Vagina (tissue), 2 donors: ENCODE measurements around the gene HES4.

ENCODE experiments used
- CTCF ChIP-seq, 3 experiments: fragments of 450-650 bp in 2 of 3; fragments of 200-600 bp in 1 of 3; sonication (generic) in 1 of 3; IDR thresholded peaks; one replicate each; pipeline ENCODE4 v1.5.1; 2017 to 2019; ENCODE audit warnings: antibody characterized with exemption in 3 of 3, mild to moderate bottlenecking in 2 of 3, moderate library complexity in 2 of 3
- POLR2AphosphoS5 ChIP-seq, 2 donors: sonication (generic); formaldehyde crosslinking; IDR thresholded peaks; one replicate each; pipeline ENCODE4 v1.9.0; 2017; ENCODE audit warnings: antibody characterized with exemption in 2 of 2, mild to moderate bottlenecking in 2 of 2, low read depth in 1 of 2; ENCODE audit not compliant: insufficient read depth in 1 of 2

- no peak for TF ChIP-seq CTCF (IDR thresholded peaks at IDR 0.05)
- no peak for TF ChIP-seq POLR2AphosphoS5 (IDR thresholded peaks at IDR 0.05; ENCODE audit: insufficient read depth in 1 of 2, low read depth in 1 of 2)
Measured at GRCh38 chr1:975365-975764, 24.5 kb downstream of the HES4 start.
